Spleen (tissue), 3 donors: ENCODE measurements around the gene NFE2L3.

Experiments
- POLR2A ChIP-seq, 3 donors: fragments of 450-650 bp; IDR thresholded peaks; one replicate each; pipeline ENCODE4 v1.5.1; 2017; ENCODE audit warnings: antibody characterized with exemption in 3 of 3, mild to moderate bottlenecking in 1 of 3
- POLR2AphosphoS5 ChIP-seq, 3 donors: sonication (generic); formaldehyde crosslinking; IDR thresholded peaks; one replicate each; pipeline ENCODE4 v1.5.1; 2017; ENCODE audit warnings: antibody characterized with exemption in 3 of 3

DNA sequence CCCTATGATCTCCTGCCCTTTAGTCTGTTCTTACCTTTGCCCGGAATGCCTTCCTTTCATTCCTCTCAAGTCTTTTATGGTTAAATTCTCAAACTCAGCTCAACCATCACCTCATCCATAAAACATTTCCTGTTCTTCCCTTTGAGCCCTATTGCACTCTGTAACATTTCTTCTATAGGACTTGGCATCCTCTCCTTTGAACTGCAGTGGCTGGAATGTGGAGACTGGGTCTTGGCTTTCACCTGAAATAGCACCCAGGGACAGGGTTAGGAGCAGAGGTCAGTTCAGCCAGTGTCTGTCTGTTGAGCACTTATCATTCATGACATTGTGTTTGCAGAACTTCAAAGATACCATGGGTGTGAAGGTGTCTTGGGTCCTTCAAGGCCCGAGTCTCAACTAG, 7.2 kb downstream of the NFE2L3 start:
- no peak for TF ChIP-seq POLR2A (IDR thresholded peaks at IDR 0.05)
- no peak for TF ChIP-seq POLR2AphosphoS5 (IDR thresholded peaks at IDR 0.05)
